Suprapubic skin (tissue), 4 donors: ENCODE measurements around the gene EMILIN1.

ENCODE experiments used
- POLR2A ChIP-seq, 2 donors: fragments of 450-650 bp; IDR thresholded peaks; one replicate each; pipeline ENCODE4 v1.6.1; 2017; ENCODE audit warnings: antibody characterized with exemption in 2 of 2, mild to moderate bottlenecking in 2 of 2, moderate library complexity in 2 of 2
- POLR2AphosphoS5 ChIP-seq, 3 donors: sonication (generic); formaldehyde crosslinking; IDR thresholded peaks; one replicate each; pipeline ENCODE4 v1.6.1; 2017; ENCODE audit warnings: antibody characterized with exemption in 3 of 3
- TF ChIP-seq, protein P1 (sequence below), 2 donors: fragments of 200-600 bp in 1 of 2; fragments of 450-650 bp in 1 of 2; sonication (generic) in 1 of 2; IDR thresholded peaks; one replicate each; pipeline ENCODE4 v1.5.1; 2016 to 2019; ENCODE audit warnings: antibody characterized with exemption in 2 of 2, mild to moderate bottlenecking in 1 of 2, moderate library complexity in 1 of 2

DNA sequence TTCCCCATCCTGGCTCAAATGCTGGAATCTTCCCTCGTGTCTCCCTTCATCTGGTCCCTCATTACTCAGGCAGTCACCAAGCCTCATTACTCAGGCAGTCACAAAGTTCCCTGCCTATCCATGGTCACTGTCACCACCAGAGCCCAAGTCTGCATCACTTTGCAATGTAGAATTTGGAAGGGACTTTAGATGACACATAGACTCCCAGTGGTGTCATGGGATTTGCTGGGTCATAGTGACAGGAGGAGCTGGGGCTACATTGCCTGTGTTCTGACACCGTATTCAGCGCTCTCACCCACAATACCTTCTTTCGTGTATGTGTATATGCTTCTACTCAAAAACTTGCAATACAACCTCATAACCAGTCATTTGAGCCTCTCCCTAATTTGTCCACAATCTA lies 2.1 kb upstream of the EMILIN1 start:
- TF ChIP-seq, protein P1, sequence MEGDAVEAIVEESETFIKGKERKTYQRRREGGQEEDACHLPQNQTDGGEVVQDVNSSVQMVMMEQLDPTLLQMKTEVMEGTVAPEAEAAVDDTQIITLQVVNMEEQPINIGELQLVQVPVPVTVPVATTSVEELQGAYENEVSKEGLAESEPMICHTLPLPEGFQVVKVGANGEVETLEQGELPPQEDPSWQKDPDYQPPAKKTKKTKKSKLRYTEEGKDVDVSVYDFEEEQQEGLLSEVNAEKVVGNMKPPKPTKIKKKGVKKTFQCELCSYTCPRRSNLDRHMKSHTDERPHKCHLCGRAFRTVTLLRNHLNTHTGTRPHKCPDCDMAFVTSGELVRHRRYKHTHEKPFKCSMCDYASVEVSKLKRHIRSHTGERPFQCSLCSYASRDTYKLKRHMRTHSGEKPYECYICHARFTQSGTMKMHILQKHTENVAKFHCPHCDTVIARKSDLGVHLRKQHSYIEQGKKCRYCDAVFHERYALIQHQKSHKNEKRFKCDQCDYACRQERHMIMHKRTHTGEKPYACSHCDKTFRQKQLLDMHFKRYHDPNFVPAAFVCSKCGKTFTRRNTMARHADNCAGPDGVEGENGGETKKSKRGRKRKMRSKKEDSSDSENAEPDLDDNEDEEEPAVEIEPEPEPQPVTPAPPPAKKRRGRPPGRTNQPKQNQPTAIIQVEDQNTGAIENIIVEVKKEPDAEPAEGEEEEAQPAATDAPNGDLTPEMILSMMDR (IDR thresholded peaks at IDR 0.05) = no peak
- TF ChIP-seq POLR2AphosphoS5 (IDR thresholded peaks at IDR 0.05) (no peak), POLR2A (IDR thresholded peaks at IDR 0.05) (no peak)
